Stimulated activated CD8-positive, alpha-beta memory T cell treated with anti-CD3 and anti-CD28 coated beads, Interleukin-15, amount 100 ng/mL, for 4 hours (primary cell): ENCODE measurements around the gene INHBB.

ENCODE experiments used
- DNase-seq, 2 donors: peaks; one replicate each; pipeline ENCODE4 v3.0.0-alpha.2; 2020; ENCODE audit warnings: low read depth in 2 of 2

The INHBB gene

DNA sequence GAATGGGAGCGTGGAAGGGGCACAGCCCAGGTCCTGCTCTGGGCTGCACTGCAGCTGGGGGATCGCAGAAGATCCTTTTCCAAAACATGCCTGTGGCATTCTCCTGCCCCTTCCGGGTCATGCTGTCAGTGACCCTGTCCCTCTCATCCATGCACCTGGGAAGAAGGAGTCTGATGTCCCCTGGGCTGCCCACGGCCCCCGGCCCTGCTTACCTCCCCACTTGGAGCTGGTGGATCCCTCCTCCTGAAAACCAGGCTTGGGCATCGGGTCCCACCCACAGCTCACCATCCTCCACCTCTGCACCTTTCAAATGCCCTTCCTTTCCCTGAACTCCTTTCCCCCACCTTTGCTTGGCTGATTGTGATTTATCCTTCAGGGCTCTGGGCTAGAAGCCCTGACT lies 11.8 kb downstream of the INHBB start:
- DNase-seq, result no peak

DNA sequence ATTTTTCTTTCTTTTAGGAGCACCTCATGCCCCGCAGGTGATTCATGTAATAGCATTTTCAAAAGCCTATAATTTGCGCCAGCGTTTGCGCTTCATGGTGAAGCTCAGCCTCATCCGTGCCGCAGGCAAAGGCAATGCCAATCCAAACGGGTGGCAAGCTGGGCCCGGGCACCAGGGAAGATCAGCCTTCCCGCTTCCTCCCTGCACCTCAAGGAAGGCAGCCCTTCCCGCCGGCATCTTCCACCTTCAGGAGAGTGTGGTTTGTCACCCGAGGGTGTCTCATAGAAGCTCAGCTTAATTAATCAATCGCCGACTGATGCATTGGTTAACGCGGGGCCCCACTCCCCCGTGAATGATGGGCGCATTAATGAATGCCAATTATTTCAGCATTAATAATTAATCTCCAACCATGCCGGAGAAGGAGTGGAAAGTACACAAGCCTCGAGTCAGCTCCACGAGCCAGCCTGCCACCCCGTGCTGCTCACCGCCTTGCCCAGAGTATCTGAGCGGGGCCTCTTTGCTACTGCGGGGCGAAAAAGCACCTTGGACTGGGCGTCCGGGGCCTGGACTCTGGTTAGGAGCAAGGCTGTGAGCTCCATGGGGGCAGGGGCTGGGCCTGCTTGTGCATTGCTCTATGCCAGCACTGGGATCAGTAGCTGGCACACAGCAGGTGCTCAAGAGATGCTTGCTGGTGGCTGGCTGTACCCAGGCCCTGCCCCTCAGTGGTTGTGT lies 13.0 kb downstream of the INHBB start:
- no peak for DNase-seq

DNA sequence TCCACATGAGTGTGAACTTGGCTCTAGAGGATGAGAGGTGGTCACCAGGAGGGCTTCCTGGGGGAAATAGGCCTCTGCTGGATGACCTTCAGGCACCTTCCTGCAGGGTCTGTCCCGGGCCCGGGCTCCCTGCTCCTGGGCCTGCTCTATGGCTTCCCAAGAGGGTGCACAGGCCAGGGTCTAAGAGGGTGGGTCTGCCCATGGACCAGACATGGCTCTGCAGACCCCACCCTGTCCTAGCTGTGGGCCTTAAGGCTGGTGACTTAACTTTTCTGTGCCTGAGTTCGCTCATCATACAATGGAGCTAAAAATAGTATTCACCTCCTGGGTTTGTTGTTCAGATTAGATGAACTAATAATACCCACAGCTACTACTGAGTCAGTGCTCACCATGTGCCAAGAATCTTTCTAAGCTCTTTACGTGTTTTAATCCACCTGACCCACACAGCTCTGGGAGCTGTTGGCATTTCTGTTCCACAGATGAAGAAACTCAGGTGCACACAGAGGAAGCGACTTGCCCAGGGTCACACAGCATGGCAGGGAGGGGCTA lies 14.4 kb downstream of the INHBB start:
- DNase-seq, result no peak

DNA sequence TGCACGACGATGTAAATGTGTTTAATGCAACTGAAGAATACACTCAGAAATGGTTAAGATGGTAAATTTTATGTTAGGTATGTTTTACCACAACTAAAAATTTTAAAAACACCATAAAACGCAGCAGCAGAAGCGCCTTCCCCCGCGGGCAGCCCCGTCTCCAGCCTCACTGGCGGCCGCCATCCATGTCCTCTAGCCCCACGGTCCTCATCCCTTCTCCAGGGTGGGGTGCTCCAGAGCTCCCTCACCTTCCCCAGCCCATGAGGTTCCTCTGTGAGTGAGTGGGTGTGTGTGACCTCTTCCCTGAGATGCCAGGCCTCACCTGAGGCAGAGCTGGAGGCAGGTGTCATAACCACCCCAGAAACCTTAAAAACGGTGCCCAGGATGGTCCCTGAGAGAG lies 17.0 kb downstream of the INHBB start:
- no peak for DNase-seq

DNA sequence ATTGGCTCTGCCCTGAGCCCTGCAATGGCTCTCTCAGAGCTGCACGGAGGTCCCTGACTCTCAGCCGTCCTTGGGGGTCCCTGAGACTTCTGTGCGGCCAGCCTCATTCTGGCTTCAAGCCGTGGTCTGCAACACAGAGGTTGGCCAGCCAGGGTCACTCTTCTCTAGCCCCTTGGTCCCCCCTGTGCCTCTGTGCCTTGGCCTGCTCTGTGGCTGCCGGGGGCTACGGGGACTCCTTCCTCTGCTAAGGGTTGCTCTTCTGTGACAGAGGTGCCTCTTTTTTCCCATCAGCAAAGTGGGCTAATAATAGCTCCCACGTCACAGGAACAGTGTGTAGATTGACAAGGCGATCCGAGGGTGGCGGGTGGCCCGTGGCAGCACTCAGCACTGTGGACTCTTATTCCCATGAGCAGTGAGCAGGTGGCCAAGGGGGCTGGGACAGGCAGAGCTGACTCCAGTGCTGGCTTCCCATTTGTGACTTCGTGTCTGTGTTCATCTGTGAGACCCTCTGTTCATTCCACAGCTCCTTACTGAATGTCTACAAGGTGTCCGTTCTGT lies 19.4 kb downstream of the INHBB start:
- DNase-seq, result no peak

DNA sequence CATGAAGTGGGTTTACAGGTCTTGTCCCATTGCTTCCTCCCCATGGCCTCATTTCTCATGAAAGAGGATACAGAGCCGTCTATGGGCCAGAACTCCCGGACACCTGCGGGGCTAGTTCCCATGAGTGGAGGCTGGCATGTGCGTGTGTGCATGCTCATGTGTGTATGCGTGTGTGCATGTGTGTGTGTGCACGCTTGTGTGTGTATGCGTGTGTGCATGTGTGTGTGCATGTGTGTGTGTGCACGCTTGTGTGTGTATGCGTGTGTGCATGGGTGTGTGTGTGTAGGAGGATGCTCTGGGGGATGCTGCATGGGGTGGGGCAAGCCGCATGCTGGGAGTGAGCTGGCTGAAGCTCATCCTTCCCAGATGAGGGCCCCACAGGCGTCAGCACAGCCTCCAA lies 20.8 kb downstream of the INHBB start:
- no peak for DNase-seq

DNA sequence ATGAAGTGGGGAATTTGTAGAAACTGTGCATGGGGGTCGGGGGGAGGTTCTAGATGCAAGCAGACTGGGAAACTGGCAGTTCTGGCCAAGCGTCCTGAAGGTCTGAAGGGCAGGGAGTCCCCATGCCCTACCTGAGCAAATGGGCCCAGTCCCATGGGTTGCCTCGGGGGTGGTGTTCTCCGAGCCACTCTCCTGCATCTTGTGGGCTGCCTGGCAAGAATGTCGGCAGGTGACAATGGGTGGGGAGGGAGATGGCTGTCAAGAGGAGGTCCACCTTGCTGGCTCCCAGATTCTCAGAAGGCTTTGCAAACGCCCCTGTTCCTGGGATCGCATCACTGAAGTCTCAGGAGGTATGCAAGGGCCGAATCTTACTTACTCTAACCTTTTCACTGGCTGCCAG lies 21.3 kb downstream of the INHBB start:
- DNase-seq, result no peak

DNA sequence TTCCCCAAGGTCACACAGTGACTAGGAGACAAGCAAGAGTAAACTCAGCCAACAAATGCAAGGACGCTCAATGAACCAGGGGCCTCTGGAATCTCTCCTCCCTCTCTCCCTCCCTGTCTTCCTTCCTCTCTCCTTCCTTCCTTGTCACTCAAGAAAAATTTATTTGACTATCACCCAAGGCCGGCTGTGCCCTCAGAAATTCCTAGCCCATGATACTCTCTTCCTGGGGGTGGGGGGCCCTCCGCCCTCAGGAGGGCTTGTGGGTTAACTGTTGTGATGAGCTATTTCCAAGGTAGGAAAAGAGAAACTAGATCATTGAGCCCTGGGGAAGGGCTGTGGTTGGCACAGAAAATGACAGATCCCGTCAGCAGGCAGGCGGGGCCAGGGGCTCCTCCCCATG lies 21.7 kb downstream of the INHBB start:
- no peak for DNase-seq

DNA sequence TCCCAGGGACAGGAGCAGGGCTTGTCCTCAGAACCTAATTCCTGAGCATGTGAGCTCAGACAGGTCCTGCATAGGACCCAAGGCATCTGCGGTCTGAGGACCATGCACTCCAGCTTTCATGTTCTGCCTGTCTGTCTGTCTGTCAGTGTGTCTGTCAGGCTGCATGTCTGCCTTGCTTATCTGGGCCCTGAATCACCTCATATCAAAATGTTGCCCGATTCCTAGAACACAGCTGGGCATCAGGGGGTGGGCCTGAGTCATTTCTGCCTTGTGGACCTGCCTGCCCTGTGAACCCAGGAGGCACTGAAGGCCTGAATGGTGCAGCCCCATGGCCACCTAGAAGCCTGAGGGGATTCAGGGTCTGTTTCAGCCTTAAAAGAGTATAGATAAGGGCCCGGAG lies 22.1 kb downstream of the INHBB start:
- DNase-seq, result no peak

DNA sequence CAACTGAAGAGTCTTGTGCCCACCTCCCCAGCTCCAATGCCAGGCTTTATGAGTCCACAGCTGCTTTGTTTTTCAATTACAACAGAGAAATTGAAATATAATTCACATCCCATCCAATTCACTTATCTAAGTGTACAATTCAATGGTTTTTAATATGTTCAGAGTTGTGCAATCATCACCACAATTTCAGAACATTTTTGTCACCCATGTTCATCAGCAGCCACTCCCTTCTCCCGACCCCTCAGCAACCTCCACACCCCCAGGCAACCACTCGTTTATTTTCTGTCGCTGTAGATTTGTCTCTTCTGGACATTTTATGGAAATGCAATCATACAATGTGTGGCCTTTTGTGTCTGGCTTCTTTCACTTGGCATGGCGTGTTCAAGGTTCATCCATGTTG lies 23.3 kb downstream of the INHBB start:
- DNase-seq, result no peak

DNA sequence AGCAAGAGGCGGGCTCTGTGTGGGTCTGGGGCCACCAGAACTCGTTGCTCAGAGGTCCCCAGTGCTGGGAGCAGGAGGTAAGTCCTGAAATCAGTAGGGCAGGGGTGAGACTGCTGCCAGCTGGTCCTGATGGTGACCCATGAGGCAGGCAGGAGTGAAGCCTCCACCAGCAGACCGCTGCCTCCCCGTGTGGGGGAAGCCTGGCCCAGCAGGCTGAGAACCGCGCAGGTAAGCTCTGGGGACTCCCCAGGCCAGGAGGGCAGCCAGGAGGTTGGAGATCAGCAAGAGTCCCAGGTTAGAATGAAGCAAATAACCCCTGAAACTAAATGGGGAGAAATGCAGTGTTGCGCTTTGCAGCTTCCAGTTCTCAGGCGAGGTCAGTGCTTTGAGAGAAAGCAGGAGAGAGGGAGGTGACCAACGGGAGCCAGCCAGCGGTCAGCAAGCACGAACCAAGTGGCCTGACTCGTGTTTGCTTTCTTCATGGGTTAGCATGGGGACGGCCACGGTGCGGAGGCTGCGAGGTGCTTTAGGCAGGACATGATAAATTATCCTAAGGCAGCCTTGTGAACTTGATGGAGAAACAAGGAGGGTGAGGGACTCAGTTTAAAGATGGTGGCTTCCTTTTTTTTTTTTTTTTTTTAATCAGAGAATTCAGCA lies 26.2 kb downstream of the INHBB start:
- no peak for DNase-seq

DNA sequence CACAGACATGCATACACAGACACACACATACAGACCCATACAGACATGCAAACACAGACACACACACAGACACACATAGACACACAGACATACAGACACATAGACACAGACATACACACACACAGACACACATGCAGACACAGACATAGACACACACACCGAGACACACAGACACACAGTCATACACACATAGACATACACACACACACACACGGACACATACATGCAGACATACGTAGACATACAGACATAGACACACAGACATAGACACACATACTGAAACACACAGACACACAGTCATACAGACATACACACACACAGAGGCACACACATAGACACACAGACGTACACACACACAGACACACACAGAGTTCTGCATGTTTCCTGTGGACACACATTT lies 26.9 kb downstream of the INHBB start:
- DNase-seq, result no peak

DNA sequence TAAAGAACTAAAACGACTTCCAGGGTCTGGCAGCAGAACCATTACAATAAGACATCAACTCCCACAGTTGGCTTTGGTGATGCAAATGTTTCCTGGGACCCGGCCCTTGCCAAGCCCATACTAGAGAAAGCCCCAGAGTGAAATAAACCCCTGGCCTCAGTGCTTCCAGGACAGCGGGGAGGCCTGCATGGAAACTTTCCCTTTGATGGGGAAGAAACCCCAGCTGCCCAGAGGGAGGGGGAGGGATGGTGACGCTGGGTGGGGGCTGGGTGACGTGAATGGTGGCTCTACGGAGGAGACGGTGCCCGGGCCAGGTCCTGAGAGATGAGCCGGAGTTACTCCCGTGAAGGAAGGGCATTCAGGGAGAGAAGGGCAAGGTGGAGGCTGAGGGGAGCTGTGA lies 27.5 kb downstream of the INHBB start:
- no peak for DNase-seq

DNA sequence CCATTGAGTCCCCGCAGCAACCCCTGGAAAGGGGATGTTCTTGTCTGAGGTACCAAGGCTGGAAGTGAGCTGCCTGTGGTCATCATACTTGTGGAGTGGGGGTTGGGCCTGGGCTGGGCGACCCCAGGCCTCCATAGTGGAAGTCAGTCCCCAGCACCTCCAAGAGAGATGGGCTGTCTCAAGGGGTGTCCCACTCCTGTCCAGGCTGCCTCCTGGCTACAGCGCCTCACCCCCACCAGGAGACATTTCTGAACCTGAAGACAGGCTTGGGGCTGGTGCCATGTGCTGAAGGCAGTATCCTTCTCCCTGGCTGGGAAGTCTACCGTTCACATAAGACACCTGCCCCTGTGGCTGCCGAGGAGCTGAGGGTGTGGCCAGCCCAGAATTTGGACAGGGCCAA lies 28.9 kb downstream of the INHBB start:
- no peak for DNase-seq

DNA sequence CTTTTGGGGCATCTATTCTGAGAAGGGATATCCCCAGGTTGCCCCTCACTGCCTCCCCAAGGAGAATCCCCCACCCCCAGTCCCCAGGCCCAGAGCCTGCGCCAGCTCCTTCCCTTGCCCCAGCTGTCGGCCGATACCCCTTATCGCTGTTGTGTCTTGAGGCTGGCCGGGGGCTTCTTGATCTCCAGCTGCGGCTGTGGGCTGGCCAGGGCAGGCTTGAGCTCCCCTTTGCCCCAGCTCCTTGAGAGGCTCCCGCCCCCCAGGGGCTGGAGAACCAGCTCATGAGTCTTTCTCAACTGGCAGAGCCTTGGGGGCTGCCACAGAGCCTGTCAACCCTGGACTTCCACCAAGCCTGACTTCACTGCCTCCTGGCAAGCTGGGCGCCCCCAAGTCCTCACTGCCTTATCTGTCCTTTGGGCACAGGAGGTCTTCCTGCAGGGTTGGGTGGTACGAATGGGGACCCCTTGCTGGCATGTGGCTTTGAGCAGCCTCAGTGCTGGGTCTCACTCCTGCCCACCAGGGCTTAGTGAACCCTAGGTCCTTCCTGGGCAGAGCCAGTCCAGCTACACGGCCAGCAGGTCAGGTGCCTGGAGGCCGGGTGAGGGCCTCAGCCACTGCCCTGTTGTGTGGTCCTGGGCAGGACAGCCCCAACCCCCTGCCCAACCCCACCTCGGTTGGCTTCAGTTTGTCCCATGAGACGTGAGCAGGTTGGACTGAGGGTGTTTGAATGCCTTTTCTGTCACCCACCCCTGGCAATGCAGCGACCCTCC lies 29.5 kb downstream of the INHBB start:
- no peak for DNase-seq

DNA sequence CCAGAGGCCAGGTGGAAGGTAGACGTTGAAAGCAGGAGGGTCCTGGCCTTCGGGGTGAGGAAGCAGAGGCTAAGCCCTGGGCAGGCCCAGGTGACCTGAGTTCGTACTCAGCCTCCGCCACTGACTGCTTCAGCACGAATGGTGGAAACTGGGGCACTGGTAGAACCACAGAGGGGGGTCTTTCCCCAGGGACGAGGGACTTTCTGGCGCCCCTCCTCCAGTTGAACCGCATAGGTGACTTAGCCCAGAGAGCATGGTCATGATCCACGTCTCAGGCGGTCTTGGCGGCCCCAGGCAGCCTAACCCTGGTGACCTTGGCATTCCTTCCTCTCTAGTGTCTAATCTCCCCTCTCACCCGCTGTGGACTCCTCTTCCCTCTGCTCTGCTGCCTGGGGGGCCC lies 30.2 kb downstream of the INHBB start:
- DNase-seq, result no peak

DNA sequence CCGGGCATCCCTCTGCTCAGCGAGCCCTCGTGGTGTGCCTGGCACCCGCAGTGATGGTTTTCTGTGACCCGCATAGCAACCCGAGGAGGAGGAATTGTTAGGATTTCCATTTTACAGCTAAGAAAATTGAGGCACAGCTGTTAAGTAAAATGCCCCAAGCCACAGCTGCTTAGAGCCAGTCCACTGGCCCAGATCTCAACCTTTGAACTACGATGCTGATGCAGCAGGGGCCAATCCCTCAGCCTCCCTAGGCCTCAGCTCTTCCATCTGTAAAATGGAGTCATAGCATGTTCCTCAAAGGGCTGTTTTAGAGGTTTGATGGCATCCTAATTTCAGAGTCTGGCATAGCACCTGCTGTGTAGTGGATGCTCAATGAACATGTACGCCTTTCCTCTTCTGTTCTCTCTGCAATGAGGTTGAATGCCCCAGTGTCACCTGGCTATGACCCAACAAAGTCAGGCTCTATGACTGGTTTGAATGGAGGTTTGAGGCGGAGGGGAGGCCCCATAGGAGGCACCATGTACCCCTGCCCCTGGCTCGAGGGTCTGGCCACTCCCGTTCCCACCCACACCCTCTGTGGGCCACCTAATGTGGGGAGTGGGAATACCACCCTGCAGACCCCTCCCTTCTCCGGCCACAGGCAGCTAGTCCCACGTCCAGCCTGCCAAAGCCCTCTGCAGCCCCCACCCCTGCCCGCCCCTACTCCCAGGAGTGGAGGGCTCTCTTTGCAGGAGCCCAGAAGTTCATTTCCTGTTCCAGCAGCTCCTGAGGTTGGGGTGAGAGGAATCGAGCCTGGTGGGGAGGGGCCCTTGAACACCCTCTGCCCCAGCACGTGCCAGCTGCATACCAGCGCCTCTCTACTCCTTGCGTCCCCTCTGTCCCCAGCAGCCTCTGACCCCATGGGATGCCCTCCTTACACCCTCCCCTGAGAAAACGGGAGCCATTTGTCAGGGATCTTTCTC lies 31.0 kb downstream of the INHBB start:
- DNase-seq, result no peak

DNA sequence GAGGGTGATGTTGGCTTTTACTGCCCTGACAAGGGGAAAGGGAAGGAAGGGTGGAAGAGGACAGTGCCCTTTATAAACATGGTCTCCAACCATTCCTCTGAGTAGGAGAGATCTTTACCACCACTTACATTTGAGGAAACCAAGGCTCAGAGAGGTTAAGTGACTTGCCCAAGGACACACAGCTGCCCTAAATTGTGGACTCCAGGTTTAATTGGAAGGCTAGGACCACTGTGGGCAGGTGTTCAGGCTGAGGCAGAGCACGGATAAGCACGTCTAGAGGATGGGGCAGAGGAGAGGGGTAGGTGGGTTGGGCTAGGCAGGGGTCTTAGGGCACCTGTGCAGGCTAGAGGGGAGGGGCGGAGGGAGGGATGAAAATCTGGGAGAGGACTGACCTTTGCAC lies 32.7 kb downstream of the INHBB start:
- DNase-seq, result no peak

DNA sequence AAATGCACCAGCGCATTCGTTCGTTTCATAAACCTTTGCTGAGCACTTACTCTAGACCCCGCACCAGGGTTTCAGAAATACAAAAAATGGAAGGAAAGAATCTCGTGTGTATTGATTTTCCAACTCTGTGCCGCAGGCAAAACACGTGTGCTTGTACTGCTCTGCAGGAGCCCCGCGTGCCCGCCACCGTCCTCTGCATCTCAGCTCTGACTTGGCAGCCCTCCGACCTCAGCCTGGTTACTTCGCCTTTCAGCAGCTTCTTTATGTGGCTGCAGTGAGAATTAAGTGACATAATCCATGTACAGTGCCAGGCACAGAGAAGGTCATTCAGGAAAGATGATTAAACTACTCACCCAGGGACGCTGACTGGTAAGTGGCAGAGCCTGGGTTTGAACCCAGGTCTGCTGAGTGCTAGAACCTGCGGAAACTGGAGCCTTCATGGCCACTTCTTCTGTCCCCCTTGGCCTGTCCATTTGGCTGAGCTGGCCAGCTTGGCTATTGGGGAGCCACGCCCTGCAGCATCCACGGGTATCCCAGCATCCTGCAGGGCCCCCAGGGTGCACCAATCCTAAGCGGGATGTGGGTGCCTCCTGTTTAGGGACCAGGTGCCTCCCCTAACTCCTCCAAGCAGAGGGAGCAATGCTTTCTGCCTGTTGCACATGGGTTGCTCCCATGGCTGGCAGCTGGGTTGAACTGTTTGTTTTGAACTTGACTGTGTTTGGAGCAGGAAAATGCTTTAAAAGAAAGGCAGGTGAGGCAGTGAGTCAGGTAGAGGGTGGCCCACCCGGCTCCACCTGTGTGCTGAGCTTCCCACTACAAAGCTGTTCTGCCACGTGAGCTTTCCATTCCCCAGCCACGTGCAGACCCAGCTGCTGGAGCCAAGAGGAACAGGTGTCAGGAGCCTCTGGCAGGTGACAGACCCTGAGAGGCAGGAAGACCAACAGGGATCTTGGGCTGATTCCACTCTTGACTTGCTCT lies 34.3 kb downstream of the INHBB start:
- no peak for DNase-seq

DNA sequence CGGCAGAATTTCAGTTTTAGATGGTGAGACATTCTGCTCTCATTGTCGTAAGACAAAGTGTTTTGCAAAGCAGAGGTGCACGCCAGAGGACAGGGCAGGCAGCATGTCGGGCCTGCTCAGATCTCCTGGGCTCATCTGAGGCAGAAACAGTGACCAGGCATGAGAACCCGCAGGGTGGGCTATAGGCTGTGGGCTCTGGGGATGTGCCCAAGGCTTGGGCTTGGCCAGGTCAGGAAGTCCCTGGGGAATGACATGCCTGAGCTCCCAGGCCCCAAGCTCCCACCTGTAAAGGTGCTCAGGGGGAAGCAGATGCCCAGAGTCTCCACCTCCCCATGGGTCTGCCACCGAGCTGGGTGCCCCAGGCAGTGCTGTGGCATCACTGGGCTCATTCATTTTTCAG lies 35.3 kb downstream of the INHBB start:
- DNase-seq, result no peak
